Fibroblast of skin of back (primary cell): ENCODE results near the gene ANKRD24.
"Not testable (repeated sequence)": the region's sequence is repeated elsewhere in the genome, so short reads cannot be mapped to it uniquely, and the experiment has no call there.

Experiments used
- DNase-seq: peaks from one replicate; pipeline ENCODE4 v3.0.0-alpha.2; 2013

Gene ANKRD24

DNA sequence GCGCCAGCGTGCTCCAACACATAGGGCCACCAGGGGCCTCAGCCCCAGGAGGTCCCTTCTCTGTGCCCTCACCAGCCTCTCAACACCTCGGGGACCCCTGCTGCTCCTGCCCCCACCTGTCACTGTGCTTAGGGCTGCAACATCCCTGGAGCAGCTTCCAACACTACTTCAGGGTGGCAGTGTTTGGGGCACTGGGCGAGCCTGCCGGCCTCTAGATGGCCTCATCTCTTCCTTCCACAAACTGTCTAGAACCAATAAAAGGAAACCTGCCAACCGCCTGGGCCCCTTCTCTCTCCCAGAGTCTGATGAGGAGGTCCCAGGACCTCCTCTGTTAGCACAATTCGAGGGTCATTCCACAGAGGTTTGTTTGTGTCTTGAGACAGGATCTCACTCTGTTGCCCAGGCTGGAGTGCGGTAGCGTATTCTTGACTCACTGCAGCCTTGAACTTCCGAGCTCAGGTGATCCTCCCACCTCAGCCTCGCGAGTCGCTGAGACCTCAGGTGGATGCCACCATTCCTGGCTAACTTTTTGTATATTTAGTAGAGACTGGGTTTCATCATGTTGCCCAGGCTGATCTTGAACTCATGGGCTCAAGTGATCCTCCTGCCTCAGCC, 86.4 kb downstream of the ANKRD24 start:
- no peak for DNase-seq

GRCh38 chr19:4272894-4273293, 90.4 kb downstream of the ANKRD24 start:
- DNase-seq: no peak

DNA sequence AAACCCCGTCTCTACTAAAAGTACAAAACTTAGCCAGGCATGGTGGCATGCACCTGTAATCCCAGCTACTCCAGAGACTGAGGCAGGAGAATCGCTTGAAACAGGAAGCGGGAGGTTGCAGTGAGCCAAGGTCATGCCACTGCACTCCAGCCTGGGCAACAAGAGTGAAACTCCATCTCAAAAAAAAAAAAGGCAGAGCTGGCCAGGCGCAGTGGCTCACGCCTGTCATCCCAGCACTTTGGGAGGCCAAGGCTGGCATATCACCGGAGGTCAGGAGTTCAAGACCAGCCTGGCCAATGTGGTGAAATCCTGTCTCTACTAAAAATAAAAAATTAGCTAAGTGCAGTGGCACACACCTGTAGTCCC, 91.8 kb downstream of the ANKRD24 start:
- DNase-seq: not testable (repeated sequence)
